H1 (cell line): ENCODE results near the gene BCL7B. TPM values are rescaled to one million over a fixed set of nuclear protein-coding genes. Genes with fewer than 3 reads are reported as not detected.

ENCODE experiments used
- CTCF ChIA-PET: fragments of 300-600 bp; sonication (Branson Sonifier 250); formaldehyde crosslinking; loops from one replicate; lab custom pipeline; 2021; ENCODE audit not compliant: partially characterized antibody; lab: Charles Lee
- POLR2A ChIA-PET: fragments of 300-600 bp; sonication (Branson Sonifier 250); formaldehyde crosslinking; loops from one replicate; lab custom pipeline; 2021; ENCODE audit warnings: inconsistent platforms; ENCODE audit not compliant: partially characterized antibody; lab: Charles Lee
- DNase-seq, 2 experiments: peaks; one replicate each; pipeline versions ENCODE4 v3.0.0 to v3.0.0-alpha.2; 2010 to 2022; ENCODE audit warnings: low spot score in 2 of 2, low read depth in 1 of 2, mixed read lengths in 1 of 2
- FAIRE-seq: peaks from 2 replicates; lab custom pipeline; 2011; peaks lifted over from hg19 to GRCh38; lab: Jason Lieb, UNC
- H2AFZ ChIP-seq: 2 replicates; pipeline ENCODE4 v1.8.1; 2012; ENCODE audit warnings: low read length, inconsistent platforms
- H2AK5ac ChIP-seq: 2 replicates; pipeline ENCODE4 v1.6.1; 2013; ENCODE audit warnings: low read depth, low read length
- H2BK120ac ChIP-seq: replicated peaks from 2 replicates; pipeline ENCODE3; 2013; ENCODE audit warnings: low read depth, low read length, inconsistent platforms
- H2BK12ac ChIP-seq: 2 replicates; pipeline ENCODE4 v1.6.1; 2013; ENCODE audit warnings: low read depth, low read length
- H2BK15ac ChIP-seq: 2 replicates; pipeline ENCODE4 v1.6.1; 2013; ENCODE audit warnings: low read length
- H2BK20ac ChIP-seq: 2 replicates; pipeline ENCODE4 v1.6.1; 2013; ENCODE audit warnings: low read length
- H2BK5ac ChIP-seq: 2 replicates; pipeline ENCODE4 v1.6.1; 2013; ENCODE audit warnings: low read depth, low read length
- H3K14ac ChIP-seq: 2 replicates; pipeline ENCODE4 v1.6.1; 2013; ENCODE audit warnings: inconsistent platforms; ENCODE audit not compliant: insufficient read length
- H3K18ac ChIP-seq: 2 replicates; pipeline ENCODE4 v1.6.1; 2013; ENCODE audit warnings: low read length; ENCODE audit errors: extremely low read depth
- H3K23ac ChIP-seq: 2 replicates; pipeline ENCODE4 v1.6.1; 2013; ENCODE audit warnings: inconsistent platforms; ENCODE audit not compliant: insufficient read length
- H3K23me2 ChIP-seq: 2 replicates; pipeline ENCODE4 v1.6.1; 2013; ENCODE audit warnings: low read depth, low read length
- H3K27ac ChIP-seq: 2 replicates; pipeline ENCODE4 v1.6.1; 2011; ENCODE audit warnings: low read depth, low read length, inconsistent platforms
- H3K27me3 ChIP-seq, 4 experiments: replicated peaks in 1 of 4; 1 replicate in 1 of 4; 2 replicates in 3 of 4; pipeline versions ENCODE4 v1.6.1 to v1.8.1; 2011 to 2013; ENCODE audit warnings: low read length in 3 of 4, mild to moderate bottlenecking in 3 of 4, inconsistent platforms in 2 of 4, mixed read lengths in 2 of 4, moderate library complexity in 1 of 4; ENCODE audit not compliant: control insufficient read depth in 3 of 4, insufficient read depth in 3 of 4; ENCODE audit errors: extremely low read depth in 1 of 4
- H3K36me3 ChIP-seq, 4 experiments: 2 replicates each; pipeline versions ENCODE4 v1.6.1 to v1.8.1; 2011 to 2013; ENCODE audit warnings: mild to moderate bottlenecking in 4 of 4, low read length in 3 of 4, moderate library complexity in 2 of 4, control low read depth in 1 of 4, inconsistent platforms in 1 of 4; ENCODE audit not compliant: insufficient read depth in 4 of 4, control insufficient read depth in 2 of 4
- H3K4ac ChIP-seq: replicated peaks from 2 replicates; pipeline ENCODE3; 2013; ENCODE audit warnings: low read length, low read depth, mixed read lengths, inconsistent platforms; ENCODE audit not compliant: insufficient read length
- H3K4me1 ChIP-seq, 4 experiments: replicated peaks in 1 of 4; 1 replicate in 1 of 4; 2 replicates in 3 of 4; pipeline versions ENCODE4 v1.6.1 to v1.8.1; 2011 to 2013; ENCODE audit warnings: low read length in 3 of 4, inconsistent platforms in 2 of 4, mixed read lengths in 1 of 4; ENCODE audit not compliant: insufficient read depth in 4 of 4, control insufficient read depth in 3 of 4
- H3K4me2 ChIP-seq, 2 experiments: 2 replicates each; pipeline versions ENCODE4 v1.6.1 to v1.8.1; 2011 to 2013; ENCODE audit warnings: low read depth in 2 of 2, low read length in 2 of 2, control low read depth in 1 of 2, inconsistent platforms in 1 of 2, mild to moderate bottlenecking in 1 of 2; ENCODE audit not compliant: insufficient read depth in 1 of 2
- H3K4me3 ChIP-seq, 4 experiments: fragments of 200-600, 300-600 bp in 1 of 4; sonication (generic), shearing (Covaris generic), sonication (Bioruptor Twin) in 1 of 4; 2 replicates each; pipeline versions ENCODE4 v1.5.1 to v1.8.1; 2011 to 2016; ENCODE audit warnings: low read length in 4 of 4, low read depth in 3 of 4, control low read depth in 2 of 4, inconsistent platforms in 2 of 4, mild to moderate bottlenecking in 2 of 4, mixed read lengths in 1 of 4, moderate library complexity in 1 of 4; ENCODE audit not compliant: insufficient read depth in 2 of 4; ENCODE audit errors: extremely low read depth in 1 of 4
- H3K56ac ChIP-seq: replicated peaks from 2 replicates; pipeline ENCODE3; 2013; ENCODE audit warnings: low read depth, mild to moderate bottlenecking, mixed read lengths, low read length, inconsistent platforms; ENCODE audit not compliant: insufficient read length
- H3K79me1 ChIP-seq: 2 replicates; pipeline ENCODE4 v1.6.1; 2013; ENCODE audit warnings: low read depth, low read length, control low read depth
- H3K79me2 ChIP-seq, 2 experiments: 2 replicates each; pipeline versions ENCODE4 v1.6.1 to v1.8.1; 2012 to 2013; ENCODE audit warnings: low read length in 2 of 2, mild to moderate bottlenecking in 2 of 2, inconsistent platforms in 1 of 2; ENCODE audit not compliant: insufficient read depth in 2 of 2, control insufficient read depth in 1 of 2
- H3K9ac ChIP-seq, 4 experiments: replicated peaks in 1 of 4; 1 replicate in 1 of 4; 2 replicates in 3 of 4; pipeline versions ENCODE4 v1.6.1 to v1.8.1; 2011 to 2013; ENCODE audit warnings: low read depth in 3 of 4, low read length in 3 of 4, control low read depth in 2 of 4, mild to moderate bottlenecking in 2 of 4, moderate library complexity in 2 of 4, inconsistent platforms in 1 of 4; ENCODE audit errors: extremely low read depth in 1 of 4
- H3K9me3 ChIP-seq, 2 experiments: 2 replicates each; pipeline versions ENCODE4 v1.6.1 to v1.8.1; 2012 to 2013; ENCODE audit warnings: mild to moderate bottlenecking in 2 of 2, moderate library complexity in 2 of 2, control low read depth in 1 of 2, inconsistent platforms in 1 of 2, low read depth in 1 of 2, low read length in 1 of 2, mixed read lengths in 1 of 2; ENCODE audit not compliant: insufficient read depth in 2 of 2
- H4K20me1 ChIP-seq, 2 experiments: replicated peaks in 1 of 2; 2 replicates each; pipeline versions ENCODE3 to v1.8.1; 2011 to 2013; ENCODE audit warnings: inconsistent platforms in 2 of 2, low read length in 2 of 2, mild to moderate bottlenecking in 1 of 2; ENCODE audit not compliant: insufficient read depth in 2 of 2, control insufficient read depth in 1 of 2
- H4K5ac ChIP-seq: 2 replicates; pipeline ENCODE4 v1.6.1; 2013; ENCODE audit warnings: low read length, low read depth, mixed read lengths, inconsistent platforms; ENCODE audit not compliant: insufficient read length
- H4K8ac ChIP-seq: 2 replicates; pipeline ENCODE4 v1.8.0; 2013; ENCODE audit warnings: mild to moderate bottlenecking, moderate library complexity, low read length, inconsistent platforms; ENCODE audit not compliant: insufficient read depth; ENCODE audit errors: extremely low read depth
- H4K91ac ChIP-seq: replicated peaks from 2 replicates; pipeline ENCODE3; 2013; ENCODE audit warnings: low read length, mixed read lengths, inconsistent platforms; ENCODE audit not compliant: insufficient read length
- BCL11A ChIP-seq, 2 experiments: IDR thresholded peaks; one replicate each; pipeline ENCODE4 v1.6.1; 2011; ENCODE audit warnings: low read depth in 2 of 2, low read length in 2 of 2, mild to moderate bottlenecking in 2 of 2
- CBX5 ChIP-seq: fragments of 300-800, 300-1000 bp; sonication (generic); IDR thresholded peaks from 2 replicates; pipeline ENCODE4 v1.7.1; 2016; ENCODE audit warnings: antibody characterized with exemption, low read length, low read depth
- CREB1 ChIP-seq: IDR thresholded peaks from 2 replicates; pipeline ENCODE4 v1.6.1; 2012; ENCODE audit warnings: inconsistent platforms
- KDM4A ChIP-seq: IDR thresholded peaks from one replicate; pipeline ENCODE4 v1.7.1; 2012; ENCODE audit warnings: low read depth, mild to moderate bottlenecking, moderate library complexity, low read length, inconsistent platforms; ENCODE audit not compliant: severe bottlenecking
- MAFK ChIP-seq: IDR thresholded peaks from 2 replicates; pipeline ENCODE4 v1.6.1; 2012; ENCODE audit warnings: low read depth, mild to moderate bottlenecking, improper control_type of control experiment, low read length
- ZNF274 ChIP-seq: IDR thresholded peaks from 2 replicates; pipeline ENCODE4 v1.7.0; 2012; ENCODE audit warnings: low read length, borderline replicate concordance; ENCODE audit errors: extremely low read depth
- WGBS, 2 experiments: shearing (Covaris generic) in 1 of 2; methylation state at CpG; one replicate each; pipeline versions ENCODE4 v1.1.6 to v1.1.7; 2013 to 2015; ENCODE audit warnings: low lambda C conversion rate in 2 of 2, mixed read lengths in 2 of 2, inconsistent platforms in 1 of 2, low coverage in 1 of 2, missing lambda C conversion rate in 1 of 2; ENCODE audit not compliant: insufficient replicate concordance in 2 of 2, insufficient coverage in 1 of 2, insufficient read length in 1 of 2; ENCODE audit errors: extremely low coverage in 1 of 2, missing lambda C conversion rate in 1 of 2; 5-methylcytosine and 5-hydroxymethylcytosine counted together
- polyA plus RNA-seq, 7 experiments: library from polyadenylated mRNA; depleted of rRNA in 3 of 7; stranded (reverse) in 5 of 7; unstranded in 2 of 7; fragments of >200 nt in 5 of 7; fragments of 200-250 nt in 2 of 7; gene quantifications; 1 replicate in 5 of 7; 2 replicates in 1 of 7; 4 replicates in 1 of 7; pipeline versions ENCODE4 v1.2.1 to v1.2.3, GENCODE V29; 2011 to 2013; ENCODE audit warnings: missing spikeins in 2 of 7, mixed read lengths in 2 of 7
- total RNA-seq: library from RNA; stranded (reverse); fragmentation: NEBNext Ultra II Directional; extraction: Animal tissue kit (Norgen Biotek cat#: 25700); gene quantifications from 2 replicates; pipeline ENCODE4 v1.2.1, GENCODE V29; 2021
- TF ChIP-seq, protein P1 (sequence below): IDR thresholded peaks from 2 replicates; pipeline ENCODE4 v1.6.1; 2012; ENCODE audit warnings: inconsistent platforms
- TF ChIP-seq, protein P2 (sequence below): IDR thresholded peaks from 2 replicates; pipeline ENCODE4 v1.6.1; 2012; ENCODE audit warnings: low read length, inconsistent platforms

BCL7B gene
- total and polyA plus RNA-seq, 2 of the 8 experiments (the other 6 are each of a cell fraction or from before 2014, with no cell fraction given) = 24.9 to 44.6 TPM

DNA sequence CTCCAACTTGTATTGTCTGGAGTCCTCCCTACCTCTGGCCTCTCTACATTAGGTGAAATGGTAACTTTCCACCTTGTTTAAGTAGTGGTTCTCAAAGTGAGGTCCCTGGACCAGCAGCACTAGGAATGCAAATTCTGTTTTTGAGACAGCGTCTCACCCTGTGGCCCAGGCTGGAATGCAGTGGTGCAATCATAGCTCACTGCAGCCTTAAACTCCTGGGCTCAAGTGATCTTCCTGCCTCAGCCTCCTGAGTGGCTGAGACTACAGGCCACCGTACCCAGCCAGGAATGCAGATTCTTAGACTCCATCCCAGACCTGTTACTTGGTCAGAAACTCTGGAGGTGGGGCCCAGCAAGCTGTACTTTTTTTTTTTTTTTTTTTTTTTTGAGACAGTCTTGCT lies 27.7 kb upstream of the BCL7B start:
- no peak overlapping the region for H3K4me3 ChIP-seq
- H3K27ac ChIP-seq = no peak overlapping the region
- H2BK20ac ChIP-seq = no peak overlapping the region
- no peak overlapping the region for H2AK5ac ChIP-seq
- H3K4ac ChIP-seq = no peak overlapping the region
- no peak for DNase-seq
- ChIA-PET POLR2A (interaction anchor here (0.7 to 1.4 kb wide), 3 partner anchors 14 to 153 kb away, joined by 3 read pairs; no protein-coding TSS in a partner anchor), CTCF (interaction anchor here (0.5 to 4.5 kb wide), 3 partner anchors 21 to 112 kb away, joined by 3 to 29 read pairs (median 4); no protein-coding TSS in a partner anchor)
- H3K36me3 ChIP-seq = no peaks in the 10 kb centered on the region
- H2BK120ac ChIP-seq = no peak overlapping the region
- no peaks in the 10 kb centered on the region for H3K79me2 ChIP-seq
- no peaks in the 10 kb centered on the region for H3K23me2 ChIP-seq
- FAIRE-seq = no peak
- H3K9ac ChIP-seq = no peak overlapping the region
- H3K23ac ChIP-seq = no peak overlapping the region
- peaks cover 0 to 2% of the 10 kb centered on the region in 2 experiments for H4K20me1 ChIP-seq
- no peak overlapping the region for H3K14ac ChIP-seq
- no peak overlapping the region for H2BK5ac ChIP-seq
- H3K4me2 ChIP-seq = no peak overlapping the region
- H2AFZ ChIP-seq = no peak overlapping the region
- H4K91ac ChIP-seq = no peak overlapping the region
- H4K5ac ChIP-seq = no peak overlapping the region
- H3K79me1 ChIP-seq = no peaks in the 10 kb centered on the region
- H3K9me3 ChIP-seq = no peaks in the 10 kb centered on the region
- peaks cover 0 to 19% (median 10%) of the 10 kb centered on the region in 4 experiments; a peak in 4 of 7 replicates for H3K27me3 ChIP-seq
- no peak overlapping the region for H4K8ac ChIP-seq
- no peak overlapping the region for H2BK15ac ChIP-seq
- no peak overlapping the region for H3K56ac ChIP-seq
- H3K4me1 ChIP-seq = no peaks in the 10 kb centered on the region
- no peak overlapping the region for H3K18ac ChIP-seq
- no peak overlapping the region for H2BK12ac ChIP-seq
- WGBS, 2 experiments = 84% methylated on average over 2 of the region's 2 CpGs; no CpG with 5 or more reads in 1 of the 2 experiments
- TF ChIP-seq ZNF274 = no peak
- no peak for TF ChIP-seq KDM4A
- TF ChIP-seq, protein P1, sequence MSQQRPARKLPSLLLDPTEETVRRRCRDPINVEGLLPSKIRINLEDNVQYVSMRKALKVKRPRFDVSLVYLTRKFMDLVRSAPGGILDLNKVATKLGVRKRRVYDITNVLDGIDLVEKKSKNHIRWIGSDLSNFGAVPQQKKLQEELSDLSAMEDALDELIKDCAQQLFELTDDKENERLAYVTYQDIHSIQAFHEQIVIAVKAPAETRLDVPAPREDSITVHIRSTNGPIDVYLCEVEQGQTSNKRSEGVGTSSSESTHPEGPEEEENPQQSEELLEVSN = no peak
- TF ChIP-seq BCL11A (IDR thresholded peaks at IDR 0.05; ENCODE audit: low read depth in 2 of 2, low read length in 2 of 2) = no peak
- TF ChIP-seq CREB1 = no peak
- no peak for TF ChIP-seq CBX5
- TF ChIP-seq, protein P2, sequence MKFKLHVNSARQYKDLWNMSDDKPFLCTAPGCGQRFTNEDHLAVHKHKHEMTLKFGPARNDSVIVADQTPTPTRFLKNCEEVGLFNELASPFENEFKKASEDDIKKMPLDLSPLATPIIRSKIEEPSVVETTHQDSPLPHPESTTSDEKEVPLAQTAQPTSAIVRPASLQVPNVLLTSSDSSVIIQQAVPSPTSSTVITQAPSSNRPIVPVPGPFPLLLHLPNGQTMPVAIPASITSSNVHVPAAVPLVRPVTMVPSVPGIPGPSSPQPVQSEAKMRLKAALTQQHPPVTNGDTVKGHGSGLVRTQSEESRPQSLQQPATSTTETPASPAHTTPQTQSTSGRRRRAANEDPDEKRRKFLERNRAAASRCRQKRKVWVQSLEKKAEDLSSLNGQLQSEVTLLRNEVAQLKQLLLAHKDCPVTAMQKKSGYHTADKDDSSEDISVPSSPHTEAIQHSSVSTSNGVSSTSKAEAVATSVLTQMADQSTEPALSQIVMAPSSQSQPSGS = no peak
- no peak for TF ChIP-seq MAFK
